ENCODE measurements around the gene CCER1.

GRCh38 chr12:90915353-90915752 is 39.6 kb downstream of the CCER1 start:
- TF ChIP-seq CTCF (IDR thresholded peaks at IDR 0.05): no peak
- TF ChIP-seq POLR2A (IDR thresholded peaks at IDR 0.05): no peak
- TF ChIP-seq EP300 (IDR thresholded peaks at IDR 0.05): no peak
